ENCODE measurements around the gene SUGT1. TPM values are rescaled to one million over a fixed set of nuclear protein-coding genes. Genes with fewer than 3 reads are reported as not detected.

Gene SUGT1
- polyA plus RNA-seq, 3 donors = 52.2 to 55.4 (median 53.9) TPM

DNA sequence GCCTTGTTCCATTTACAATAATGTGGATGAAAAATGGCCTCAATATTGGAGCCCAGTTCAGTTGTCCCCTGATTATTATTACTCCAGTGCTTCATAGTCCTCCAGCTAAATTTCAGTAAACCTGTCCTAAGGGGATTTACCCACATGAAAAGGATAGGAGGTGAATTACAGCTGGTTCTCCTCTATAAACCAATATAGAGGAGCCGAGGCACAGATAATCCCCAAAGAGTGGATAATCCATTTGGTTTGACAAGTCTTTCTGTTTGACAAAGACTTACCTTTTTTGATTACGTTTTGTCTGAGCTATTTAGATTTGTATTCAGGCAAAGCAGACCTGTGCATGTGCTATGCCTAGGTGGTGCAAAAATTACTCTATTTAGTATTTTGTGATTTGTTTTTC lies 84.3 kb downstream of the SUGT1 start:
- no peak for DNase-seq (ENCODE audit: low read depth in 3 of 3, low spot score in 2 of 3)

- no peak for DNase-seq (ENCODE audit: low read depth in 3 of 3, low spot score in 2 of 3)
Measured at GRCh38 chr13:52737451-52737850, 84.8 kb downstream of the SUGT1 start.

- DNase-seq (ENCODE audit: low read depth in 3 of 3, low spot score in 2 of 3) = no peak
Measured at GRCh38 chr13:52737965-52738364, 85.3 kb downstream of the SUGT1 start.

DNA sequence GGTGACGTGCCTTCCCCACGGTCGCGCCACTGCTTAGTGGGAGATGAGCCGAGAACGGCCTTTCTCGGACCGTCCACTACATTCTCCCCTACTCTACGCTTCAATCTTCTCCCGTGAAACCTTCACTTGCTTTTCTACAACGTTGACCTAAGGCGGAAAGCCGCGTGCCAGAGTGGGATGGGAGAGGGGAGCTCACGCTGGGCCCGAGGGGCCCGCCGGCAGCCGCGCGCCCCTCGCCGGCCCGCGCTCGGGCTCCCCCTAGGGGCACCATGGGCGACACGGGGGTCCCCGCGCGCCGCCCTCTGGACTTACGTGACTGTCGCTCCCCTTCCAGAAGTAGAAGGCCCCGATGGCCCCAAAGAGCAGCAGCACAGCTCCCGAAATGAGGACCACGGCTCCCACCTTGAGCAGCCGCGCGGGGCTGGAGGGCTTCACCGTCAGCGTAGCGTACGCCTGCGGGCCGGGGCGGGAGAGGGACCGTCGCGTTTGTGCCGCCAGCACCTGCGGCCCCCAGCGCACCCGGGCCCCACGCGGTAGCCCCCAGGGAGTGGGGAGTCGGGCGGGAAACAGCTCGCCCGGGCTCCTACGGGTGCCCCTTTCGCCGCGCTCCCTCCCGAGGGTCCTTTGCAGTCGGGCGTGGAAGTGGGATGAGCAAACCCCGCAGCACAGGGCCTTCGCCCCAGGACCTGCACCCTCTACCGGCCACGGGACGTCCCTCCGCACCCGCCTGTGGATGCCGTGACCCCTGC lies 86.3 kb downstream of the SUGT1 start:
- DNase-seq (ENCODE audit: low read depth in 3 of 3, low spot score in 2 of 3) = no peak

GRCh38 chr13:52739468-52740071 lies 86.9 kb downstream of the SUGT1 start, which contains the start of gene CNMD:
CNMD (minus strand) TSS chr13:52739820; CDS start chr13:52739701, 119 bp downstream.
- no peak for DNase-seq (ENCODE audit: low read depth in 3 of 3, low spot score in 2 of 3)

- no peak for DNase-seq (ENCODE audit: low read depth in 3 of 3, low spot score in 2 of 3)
Measured at GRCh38 chr13:52743569-52743968, 90.9 kb downstream of the SUGT1 start.

DNA sequence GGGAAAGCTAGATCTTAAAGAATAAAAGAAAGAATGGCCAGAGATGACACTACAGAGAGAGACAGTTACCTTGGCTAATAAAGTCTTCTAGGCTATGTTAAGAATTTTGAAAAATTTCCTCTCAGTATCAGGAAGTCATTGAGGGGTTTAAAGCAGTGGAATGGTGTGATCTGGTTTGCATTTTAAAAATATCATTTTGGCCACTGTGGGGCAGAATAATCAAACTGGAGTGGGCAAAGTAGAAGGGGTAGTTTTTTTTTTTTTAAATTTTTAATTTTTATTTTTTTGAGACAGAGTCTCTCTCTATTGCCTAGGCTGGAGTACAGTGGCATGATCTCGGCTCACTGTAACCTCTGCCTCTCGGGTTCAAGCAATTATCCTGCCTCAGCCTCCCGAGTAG lies 91.4 kb downstream of the SUGT1 start:
- DNase-seq (ENCODE audit: low read depth in 3 of 3, low spot score in 2 of 3) = no peak

DNA sequence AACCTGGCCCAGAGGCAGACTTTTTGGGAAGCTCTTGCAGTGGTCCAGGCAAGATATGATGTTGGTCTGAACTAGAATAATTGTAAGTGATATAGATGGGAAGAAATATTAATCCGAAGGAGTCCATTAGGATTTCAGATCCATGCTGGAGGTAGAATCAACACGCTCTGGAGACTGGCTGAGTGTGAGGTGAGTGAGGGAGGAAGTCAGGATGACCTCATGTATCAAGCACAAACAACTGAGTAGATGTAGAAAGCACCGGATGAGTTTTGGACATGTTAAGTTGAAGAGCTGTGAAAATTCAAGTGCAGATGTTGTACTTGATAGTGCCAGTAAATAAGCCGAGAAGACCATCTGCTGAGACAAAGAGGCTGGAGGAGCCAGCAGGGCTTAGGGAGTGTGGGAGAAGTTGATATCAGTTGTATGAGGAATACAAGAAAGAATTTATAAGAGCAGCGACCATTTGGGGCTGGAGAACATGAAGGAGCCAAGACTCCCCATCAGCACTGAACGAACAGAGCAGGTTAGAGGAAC lies 92.3 kb downstream of the SUGT1 start:
- DNase-seq (ENCODE audit: low read depth in 3 of 3, low spot score in 2 of 3) = no peak

DNA sequence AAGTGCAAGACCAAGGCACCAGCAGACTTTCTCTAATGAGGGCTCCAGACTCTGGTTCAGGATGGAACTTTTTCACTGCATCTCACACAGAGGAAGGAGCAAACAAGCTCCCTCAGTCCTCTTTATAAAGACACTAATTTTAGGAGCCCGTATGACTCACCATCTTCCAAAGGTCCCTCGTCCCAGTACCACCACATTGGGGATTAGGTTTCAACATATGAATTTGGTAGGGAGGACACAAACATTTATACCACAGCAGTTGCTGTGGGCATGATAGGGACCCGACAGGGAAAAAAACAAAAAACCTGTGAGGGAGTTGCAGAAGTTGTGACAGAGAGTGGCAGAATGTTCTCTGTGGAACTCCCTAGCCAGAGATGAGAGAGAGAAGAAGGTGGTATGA lies 93.5 kb downstream of the SUGT1 start:
- no peak for DNase-seq (ENCODE audit: low read depth in 3 of 3, low spot score in 2 of 3)

DNA sequence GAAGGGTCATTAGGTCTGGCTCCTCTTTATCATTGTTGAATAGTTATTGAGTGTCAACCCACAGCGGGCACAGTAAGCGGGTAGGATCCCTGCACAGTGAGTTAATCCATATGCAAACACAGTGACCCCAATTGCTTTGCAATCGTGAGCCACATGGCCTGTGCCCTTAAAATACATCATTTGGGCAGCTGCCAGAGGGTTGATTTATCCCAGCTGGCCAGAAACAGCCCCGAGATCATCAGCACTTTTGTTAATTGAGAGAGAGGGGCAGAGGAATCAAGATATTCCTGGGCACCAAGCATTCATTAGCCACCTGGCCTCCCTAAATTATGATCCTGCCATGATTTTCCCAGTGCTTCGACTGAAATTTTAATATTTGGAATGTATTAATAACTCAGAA lies 96.8 kb downstream of the SUGT1 start:
- no peak for DNase-seq (ENCODE audit: low read depth in 3 of 3, low spot score in 2 of 3)

Other genes starting within 250 kb of the SUGT1 start
- 1 to 10 TPM; 7.5 to 8.0 (median 7.8) TPM for gene THSD1, start 246.7 kb upstream of the SUGT1 start, polyA plus RNA-seq (ENCODE audit: insufficient read length in 3 of 3)
- gene VPS36, start 202.2 kb upstream of the SUGT1 start, polyA plus RNA-seq (ENCODE audit: insufficient read length in 3 of 3) = 10 to 100 TPM; 46.5 to 51.5 (median 49.4) TPM
- gene CKAP2, start 197.4 kb upstream of the SUGT1 start, polyA plus RNA-seq (ENCODE audit: insufficient read length in 3 of 3) = 10 to 100 TPM; 49.9 to 63.9 (median 59.9) TPM
- gene HNRNPA1L2, start 10.4 kb upstream of the SUGT1 start, polyA plus RNA-seq (ENCODE audit: insufficient read length in 3 of 3) = 10 to 100 TPM; 22.8 to 27.4 (median 23.8) TPM
- 1 to 10 TPM in 1 of 3 donors, under 1 TPM in 2; 0.72 to 1.4 (median 0.93) TPM for gene CNMD, start 87.0 kb downstream of the SUGT1 start, polyA plus RNA-seq (ENCODE audit: insufficient read length in 3 of 3)
- gene PCDH8, start 195.8 kb downstream of the SUGT1 start, polyA plus RNA-seq (ENCODE audit: insufficient read length in 3 of 3) = under 1 TPM in 2 of 3 donors, not detected in 1; 0.03 to 0.14 TPM